Right atrium auricular region (tissue), 2 donors: ENCODE data around the gene CCSAP. TPM values are rescaled to one million over a fixed set of nuclear protein-coding genes. Genes with fewer than 3 reads are reported as not detected.

Source experiments
- DNase-seq: peaks from one replicate; pipeline ENCODE4 v3.0.0-alpha.2; 2019; ENCODE audit warnings: low spot score
- H3K27ac ChIP-seq, 2 donors: fragments of 200-600 bp; sonication (generic); 1 replicate in 1 of 2; 2 replicates in 1 of 2; pipeline ENCODE4 v1.5.1; 2016 to 2019
- H3K27me3 ChIP-seq, 2 donors: fragments of 200-600 bp; sonication (generic); one replicate each; pipeline versions ENCODE4 v1.5.1 to v1.6.0; 2017 to 2019
- H3K36me3 ChIP-seq: fragments of 200-600 bp; sonication (generic); one replicate; pipeline ENCODE4 v1.5.1; 2016
- H3K4me1 ChIP-seq, 2 donors: fragments of 200-600 bp; sonication (generic); one replicate each; pipeline versions ENCODE4 v1.5.1 to v1.6.0; 2017 to 2019
- H3K4me3 ChIP-seq, 2 donors: fragments of 200-600 bp; sonication (generic); 1 replicate in 1 of 2; 2 replicates in 1 of 2; pipeline ENCODE4 v1.5.1; 2017 to 2019; ENCODE audit warnings: mild to moderate bottlenecking in 1 of 2, moderate library complexity in 1 of 2
- H3K9me3 ChIP-seq, 2 donors: fragments of 200-600 bp; sonication (generic); one replicate each; pipeline ENCODE4 v1.5.1; 2019
- total RNA-seq, 2 donors: library from RNA; depleted of rRNA; stranded (reverse); fragments of >200 nt; gene quantifications; one replicate each; pipeline ENCODE4 v1.1.0, GENCODE V29; 2016
- TF ChIP-seq, protein P1 (sequence below), 2 donors: fragments of 200-600 bp; sonication (generic); IDR thresholded peaks; one replicate each; pipeline ENCODE4 v1.5.1; 2019; ENCODE audit warnings: antibody characterized with exemption in 2 of 2

Gene CCSAP
- total RNA-seq, 2 donors from 2014 or later, result 2.6 to 2.7 TPM

DNA sequence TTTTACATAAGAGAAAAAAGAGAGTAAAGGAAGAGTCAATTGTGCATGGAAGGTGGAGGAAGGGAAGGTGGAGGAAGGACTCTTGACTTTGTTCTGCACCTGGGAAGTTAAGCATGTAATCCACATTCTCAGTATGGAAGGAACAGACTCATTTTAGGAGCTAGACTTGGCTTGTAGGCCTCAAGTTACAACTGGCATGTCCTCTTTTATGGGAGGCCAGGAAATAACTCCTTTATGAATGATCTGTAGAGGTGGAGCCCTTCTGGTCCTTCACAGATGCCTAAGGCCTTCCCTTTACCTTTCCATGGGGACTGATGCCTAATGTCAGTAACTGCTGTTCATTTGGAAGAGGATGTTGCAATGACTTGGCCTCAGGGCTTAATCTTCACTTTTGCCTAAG, 29.4 kb upstream of the CCSAP start:
- H3K4me3 ChIP-seq, result no peak overlapping the region
- no peaks in the 10 kb centered on the region for H3K27me3 ChIP-seq
- H3K27ac ChIP-seq, result no peak overlapping the region
- TF ChIP-seq, protein P1, sequence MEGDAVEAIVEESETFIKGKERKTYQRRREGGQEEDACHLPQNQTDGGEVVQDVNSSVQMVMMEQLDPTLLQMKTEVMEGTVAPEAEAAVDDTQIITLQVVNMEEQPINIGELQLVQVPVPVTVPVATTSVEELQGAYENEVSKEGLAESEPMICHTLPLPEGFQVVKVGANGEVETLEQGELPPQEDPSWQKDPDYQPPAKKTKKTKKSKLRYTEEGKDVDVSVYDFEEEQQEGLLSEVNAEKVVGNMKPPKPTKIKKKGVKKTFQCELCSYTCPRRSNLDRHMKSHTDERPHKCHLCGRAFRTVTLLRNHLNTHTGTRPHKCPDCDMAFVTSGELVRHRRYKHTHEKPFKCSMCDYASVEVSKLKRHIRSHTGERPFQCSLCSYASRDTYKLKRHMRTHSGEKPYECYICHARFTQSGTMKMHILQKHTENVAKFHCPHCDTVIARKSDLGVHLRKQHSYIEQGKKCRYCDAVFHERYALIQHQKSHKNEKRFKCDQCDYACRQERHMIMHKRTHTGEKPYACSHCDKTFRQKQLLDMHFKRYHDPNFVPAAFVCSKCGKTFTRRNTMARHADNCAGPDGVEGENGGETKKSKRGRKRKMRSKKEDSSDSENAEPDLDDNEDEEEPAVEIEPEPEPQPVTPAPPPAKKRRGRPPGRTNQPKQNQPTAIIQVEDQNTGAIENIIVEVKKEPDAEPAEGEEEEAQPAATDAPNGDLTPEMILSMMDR (IDR thresholded peaks at IDR 0.05), result no peak
- no peak for DNase-seq
- no peaks in the 10 kb centered on the region for H3K36me3 ChIP-seq
- H3K4me1 ChIP-seq, result no peaks in the 10 kb centered on the region
- H3K9me3 ChIP-seq, result no peaks in the 10 kb centered on the region

DNA sequence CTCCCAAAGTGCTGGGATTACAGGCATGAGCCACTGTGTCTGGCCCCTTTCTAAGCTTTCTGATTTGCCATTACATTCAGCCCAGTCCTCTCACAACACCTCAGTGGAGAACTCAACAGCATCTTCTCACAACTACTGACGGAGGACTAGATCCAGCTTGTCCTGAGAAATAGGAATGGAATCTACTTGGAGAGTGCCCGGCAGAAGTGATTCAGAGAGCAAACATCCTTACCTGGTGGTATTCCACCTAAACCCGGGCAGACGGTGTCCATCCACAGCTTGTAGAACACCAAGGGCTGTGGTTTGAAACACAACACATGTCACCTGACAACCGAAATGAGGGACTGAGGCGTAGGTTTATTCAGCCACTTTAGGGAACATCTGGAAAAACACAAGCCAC, 28.8 kb upstream of the CCSAP start:
- no peak for DNase-seq
- Histone ChIP-seq H3K9me3 (no peaks in the 10 kb centered on the region), H3K4me3 (no peak overlapping the region), H3K27ac (peak overlapping the region; percentile 60 to 82), H3K36me3 (no peaks in the 10 kb centered on the region), H3K4me1 (no peaks in the 10 kb centered on the region), H3K27me3 (no peaks in the 10 kb centered on the region)
- TF ChIP-seq, protein P1 (IDR thresholded peaks at IDR 0.05), result no peak

DNA sequence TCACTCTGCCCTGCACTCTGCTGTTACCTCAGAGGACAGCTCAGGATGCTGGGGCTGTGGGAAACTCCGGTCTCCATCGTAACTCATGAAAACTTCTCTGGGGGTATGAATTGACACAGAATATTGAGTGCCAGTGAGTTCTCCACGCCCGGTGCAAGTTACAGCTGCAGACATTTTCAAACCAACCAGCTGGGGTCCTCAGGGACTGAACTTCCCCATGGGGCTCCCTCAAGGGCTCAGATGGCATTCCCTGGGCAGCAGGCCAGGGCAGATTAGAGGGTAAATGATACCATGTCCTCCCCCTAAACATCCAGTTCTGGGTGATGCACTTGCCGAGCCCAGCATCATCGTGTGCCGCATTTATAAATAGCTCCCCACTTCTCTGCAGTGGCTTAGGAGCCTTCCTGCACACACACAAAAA, 27.8 kb upstream of the CCSAP start:
- TF ChIP-seq, protein P1 (IDR thresholded peaks at IDR 0.05), result peak in 1 of 2 donors; percentile 50
- Histone ChIP-seq H3K4me1 (no peaks in the 10 kb centered on the region), H3K4me3 (peak overlapping the region in 1 of 2 donors; percentile 3), H3K9me3 (no peaks in the 10 kb centered on the region), H3K27ac (peak overlapping the region; percentile 60 to 82), H3K27me3 (no peaks in the 10 kb centered on the region), H3K36me3 (no peaks in the 10 kb centered on the region)
- DNase-seq, result peak; percentile 62

DNA sequence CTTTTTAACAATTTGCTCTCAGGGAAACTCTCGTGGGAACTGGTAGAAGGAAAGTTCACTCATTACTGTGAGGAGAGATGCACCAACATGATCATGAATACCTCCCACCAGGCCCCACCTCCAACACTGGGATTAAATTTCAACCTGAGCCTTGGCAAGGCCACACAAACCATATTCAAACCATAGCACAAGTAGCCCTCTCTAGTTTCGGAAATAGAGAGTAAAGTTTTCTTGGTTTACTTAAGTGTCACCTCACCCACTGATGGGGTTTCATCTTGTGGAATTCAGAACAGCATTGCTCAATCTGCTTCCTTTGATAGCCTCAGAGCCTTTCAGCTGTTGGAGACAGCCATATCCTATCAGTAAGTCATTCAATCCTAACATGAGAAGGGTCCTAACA, 25.5 kb upstream of the CCSAP start:
- Histone ChIP-seq H3K27me3 (no peaks in the 10 kb centered on the region), H3K36me3 (no peaks in the 10 kb centered on the region), H3K4me1 (no peaks in the 10 kb centered on the region), H3K27ac (no peak overlapping the region), H3K9me3 (no peaks in the 10 kb centered on the region), H3K4me3 (no peak overlapping the region)
- TF ChIP-seq, protein P1 (IDR thresholded peaks at IDR 0.05), result no peak
- DNase-seq, result no peak

DNA sequence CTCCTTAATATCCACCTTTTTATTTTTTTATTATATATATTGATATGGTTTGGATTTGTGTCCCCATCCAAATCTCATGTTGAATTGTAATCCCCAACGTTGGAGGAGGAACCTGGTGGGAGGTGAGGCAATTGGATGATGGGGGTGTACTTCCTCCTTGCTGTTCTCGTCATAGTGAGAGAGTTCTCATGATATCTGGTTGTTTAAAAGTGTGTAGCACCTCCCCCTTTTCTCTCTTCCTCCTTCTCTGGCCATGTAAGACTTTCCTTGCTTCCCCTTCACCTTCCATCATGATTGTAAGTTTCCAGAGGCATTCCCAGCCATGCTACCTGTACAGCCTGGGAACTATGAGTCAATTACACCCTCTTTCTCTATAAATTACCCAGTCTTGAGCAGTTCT, 22.7 kb upstream of the CCSAP start:
- Histone ChIP-seq H3K4me3 (no peak overlapping the region), H3K27me3 (no peaks in the 10 kb centered on the region), H3K4me1 (no peaks in the 10 kb centered on the region), H3K9me3 (no peaks in the 10 kb centered on the region), H3K36me3 (no peaks in the 10 kb centered on the region), H3K27ac (no peak overlapping the region)
- TF ChIP-seq, protein P1 (IDR thresholded peaks at IDR 0.05), result no peak
- DNase-seq, result no peak
